Neural progenitor cell (in vitro differentiated cells): Measurements from ENCODE around the gene AHNAK2.

Experiments used
- CTCF ChIP-seq: fragments of 200-600 bp; sonication (generic); IDR thresholded peaks from 2 replicates; pipeline ENCODE4 v1.5.1; 2017; ENCODE audit warnings: antibody characterized with exemption, mild to moderate bottlenecking
- EZH2 ChIP-seq: fragments of 200-600 bp; sonication (generic); IDR thresholded peaks from 2 replicates; pipeline ENCODE4 v1.6.1; 2017; ENCODE audit warnings: antibody characterized with exemption, mild to moderate bottlenecking, moderate library complexity
- EZH2phosphoT487 ChIP-seq: fragments of 200-600 bp; sonication (generic); IDR thresholded peaks from 2 replicates; pipeline ENCODE4 v1.6.1; 2017; ENCODE audit warnings: antibody characterized with exemption

- TF ChIP-seq CTCF (no peak), EZH2 (no peak), EZH2phosphoT487 (no peak)
Observed at GRCh38 chr14:104968153-104968527, 10.0 kb downstream of the AHNAK2 start.
